Stimulated activated CD8-positive, alpha-beta memory T cell treated with anti-CD3 and anti-CD28 coated beads, Interleukin-12 subunit alpha, Interleukin-12 subunit beta, amount 100 ng/mL, for 24 hours (primary cell): ENCODE measurements around the gene RBSN.
"Not testable (repeated sequence)": the region's sequence is repeated elsewhere in the genome, so short reads cannot be mapped to it uniquely, and the experiment has no call there.

ENCODE experiments used
- DNase-seq: peaks from one replicate; pipeline ENCODE4 v3.0.0-alpha.2; 2020; ENCODE audit errors: extremely low read depth

The RBSN gene

DNA sequence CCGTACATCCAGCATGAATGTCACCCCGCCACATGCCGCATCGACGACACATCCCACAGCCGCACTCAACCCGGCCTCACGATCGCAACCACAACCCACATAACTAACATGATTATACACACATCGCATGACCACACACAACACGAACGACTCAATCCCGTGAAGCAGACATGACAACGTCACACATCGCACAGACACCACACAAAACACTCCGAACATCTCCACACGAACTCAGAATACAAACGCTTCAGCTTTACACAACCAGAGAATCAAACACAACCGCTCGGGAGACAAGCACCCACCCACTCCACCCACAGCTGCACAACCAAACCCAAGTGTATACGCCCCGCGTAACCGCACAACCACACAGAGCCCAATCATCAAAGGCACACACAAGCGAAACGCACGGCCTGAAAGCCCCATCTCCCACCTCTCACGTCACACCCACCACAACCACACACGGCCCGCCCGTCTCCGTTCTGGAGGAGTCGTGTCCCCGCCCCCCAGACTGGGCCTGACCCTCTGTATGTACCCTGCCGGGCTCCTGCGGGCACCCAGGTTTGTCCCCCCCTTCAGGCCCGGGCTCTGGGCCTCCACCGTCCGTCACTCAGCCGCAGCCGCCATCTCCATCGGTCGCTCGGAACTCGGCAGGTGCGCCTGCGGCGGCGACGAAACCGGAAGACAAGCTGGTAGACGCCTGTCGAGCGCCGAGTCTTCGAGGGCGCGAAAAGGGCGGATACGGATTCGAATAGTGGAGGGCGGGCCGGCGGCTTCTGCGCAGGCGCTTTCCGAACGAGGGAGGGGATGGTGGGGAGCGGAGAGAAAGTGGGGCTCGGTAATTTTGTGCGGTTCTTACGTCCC is at the start of gene RBSN:
Gene RBSN (minus strand): TSS at position 646 of the 861 bp plus-strand sequence. CDS start 3,028 bp downstream, outside the sequence.
- DNase-seq, result peak; percentile 89

DNA sequence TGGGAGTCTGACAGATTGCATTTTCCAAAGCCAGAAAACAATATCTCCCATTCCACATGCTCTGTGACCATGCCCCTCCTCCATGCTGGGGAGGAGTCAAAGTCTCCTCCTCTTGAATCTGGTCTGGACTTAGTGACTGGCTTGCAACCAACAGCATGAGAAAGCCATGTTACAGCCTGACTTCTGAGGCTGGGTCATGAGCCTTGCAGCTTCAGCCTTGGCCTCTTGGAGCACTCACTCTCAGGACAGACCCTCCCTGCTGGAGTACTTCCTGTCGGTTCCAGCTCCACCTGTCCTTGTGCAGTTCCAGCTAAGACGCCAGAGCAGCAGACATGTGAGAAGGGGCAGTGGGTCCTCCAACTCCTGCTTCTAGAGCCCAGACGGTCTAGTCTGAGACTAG is 49.7 kb upstream of the RBSN start:
- no peak for DNase-seq

DNA sequence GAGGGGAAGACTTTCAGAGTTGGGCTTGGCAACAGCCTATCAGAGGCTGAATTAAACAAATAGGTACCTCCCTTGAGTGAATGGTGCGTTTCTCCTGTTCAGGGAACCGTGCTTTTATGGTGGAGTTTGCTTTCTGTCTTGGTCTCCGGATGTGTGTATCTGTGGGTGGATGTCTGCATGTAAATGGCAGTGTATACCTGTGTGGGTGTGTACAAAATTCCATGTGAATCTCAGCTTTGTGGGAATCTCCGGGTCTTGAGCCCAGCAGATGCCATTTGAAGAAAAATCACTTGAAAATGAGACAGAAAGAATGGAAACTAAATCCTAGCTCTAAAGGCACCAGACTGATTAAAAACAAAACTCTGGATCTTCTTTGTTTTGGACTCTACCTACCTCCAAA is 37.9 kb upstream of the RBSN start:
- not testable (repeated sequence) for DNase-seq

GRCh38 chr3:15134968-15135367 is 36.0 kb upstream of the RBSN start:
- not testable (repeated sequence) for DNase-seq

DNA sequence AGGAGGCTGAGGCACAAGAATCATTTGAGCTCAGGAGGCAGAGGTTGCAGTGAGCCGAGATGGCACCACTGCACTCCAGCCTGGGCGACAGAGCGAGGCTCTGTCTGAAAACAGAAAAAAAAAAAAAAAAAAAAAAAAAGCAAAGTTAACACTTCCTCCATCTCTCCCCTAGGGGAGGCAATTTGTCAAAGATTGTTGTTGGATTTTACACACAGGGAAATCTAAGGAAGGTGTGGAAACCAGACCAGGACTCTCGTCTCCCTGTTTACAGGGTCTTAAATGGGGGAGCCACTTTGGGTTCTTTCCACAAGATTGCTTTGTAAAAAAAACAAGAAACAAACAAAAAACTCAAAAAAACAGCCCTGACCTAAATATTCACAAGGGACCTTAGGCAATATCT is 29.5 kb upstream of the RBSN start:
- DNase-seq, result not testable (repeated sequence)

DNA sequence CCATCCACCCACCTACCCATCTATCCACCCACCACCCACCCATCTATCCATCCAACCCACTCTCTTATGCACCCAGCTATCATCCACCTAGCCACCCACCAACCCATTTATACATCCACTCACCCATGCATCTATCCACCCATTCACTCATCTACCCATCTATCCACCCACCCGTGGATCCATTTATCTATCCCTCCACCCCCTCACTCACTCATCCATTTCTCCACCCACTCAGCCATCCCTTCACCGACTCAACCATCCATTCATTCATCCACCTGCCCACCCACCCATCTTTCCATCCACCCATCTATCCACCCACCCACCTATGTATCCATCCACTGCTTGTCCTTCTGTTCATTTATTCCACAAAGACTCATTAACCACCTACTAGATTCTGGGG is 28.0 kb upstream of the RBSN start:
- DNase-seq, result not testable (repeated sequence)

GRCh38 chr3:15122398-15122797 is 23.4 kb upstream of the RBSN start:
- DNase-seq, result no peak

GRCh38 chr3:15121936-15122335 is 23.0 kb upstream of the RBSN start:
- no peak for DNase-seq

- no peak for DNase-seq
These were observed 22.0 kb upstream of the RBSN start for GRCh38 chr3:15120986-15121385.

- DNase-seq, result no peak
These were observed 18.1 kb upstream of the RBSN start for GRCh38 chr3:15117011-15117410.

- no peak for DNase-seq
These were observed 17.2 kb upstream of the RBSN start for GRCh38 chr3:15116032-15116669.

DNA sequence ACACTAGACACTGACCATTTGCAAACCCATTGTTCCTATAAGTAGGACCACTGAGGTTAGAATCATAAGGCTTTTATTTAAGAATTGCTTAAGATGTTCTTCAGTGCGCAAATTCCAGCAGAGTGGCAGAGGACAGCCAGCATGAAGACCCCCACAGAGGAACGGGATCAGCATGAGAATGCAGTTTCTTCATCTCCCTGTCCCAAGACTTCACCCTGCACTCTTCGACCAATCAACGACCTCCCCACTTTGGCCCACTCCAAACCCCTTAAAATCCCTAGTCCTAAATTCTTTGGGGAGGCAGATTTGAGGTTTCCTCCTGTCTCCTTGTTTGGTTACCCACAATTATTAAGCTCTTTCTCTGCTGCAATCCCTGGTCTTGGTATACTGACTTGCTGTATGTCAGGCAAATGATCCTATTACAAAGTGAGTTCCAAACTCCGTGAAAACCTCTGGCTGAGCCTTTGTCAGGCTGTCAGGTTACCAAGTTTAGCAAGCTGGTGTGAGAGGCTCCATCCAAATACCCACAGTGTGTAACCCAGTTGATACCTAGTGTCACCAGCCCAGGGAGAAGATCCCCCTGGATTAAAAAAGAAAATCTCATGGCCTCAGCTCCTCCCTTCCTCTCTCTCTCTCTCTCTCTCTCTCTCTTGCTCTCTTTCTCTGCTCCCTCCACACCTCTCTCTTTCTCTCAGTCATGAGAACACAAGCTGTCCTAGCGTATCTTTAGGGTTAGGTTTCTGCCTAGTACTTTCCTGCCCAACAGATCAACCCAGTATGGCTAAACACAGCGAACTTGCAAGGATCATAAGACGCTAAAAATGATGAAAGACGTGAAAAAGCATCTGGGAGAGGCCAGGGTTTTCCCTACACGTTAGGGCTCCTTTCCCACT is 15.8 kb upstream of the RBSN start:
- no peak for DNase-seq

- DNase-seq, result no peak
These were observed 14.9 kb upstream of the RBSN start for GRCh38 chr3:15113884-15114283.

DNA sequence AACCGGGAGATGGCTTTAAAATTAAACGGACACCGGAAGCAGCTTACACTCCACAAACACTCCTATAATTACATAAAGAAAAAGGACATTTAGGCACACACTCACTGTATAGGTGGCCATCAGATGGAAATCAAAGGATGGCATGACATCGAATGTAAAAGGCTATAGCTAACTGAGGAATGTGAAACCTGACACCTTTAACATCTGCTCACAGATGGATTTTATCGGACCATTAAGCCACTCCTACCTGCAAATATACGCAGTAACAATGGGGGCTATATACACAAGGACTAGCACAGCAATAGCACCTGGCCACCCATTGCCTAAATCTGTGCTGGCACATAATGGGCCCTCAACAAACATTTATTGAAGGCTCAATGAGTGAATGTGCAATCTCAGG is 14.5 kb upstream of the RBSN start:
- no peak for DNase-seq

- DNase-seq, result no peak
These were observed 13.1 kb upstream of the RBSN start for GRCh38 chr3:15112011-15112410.

DNA sequence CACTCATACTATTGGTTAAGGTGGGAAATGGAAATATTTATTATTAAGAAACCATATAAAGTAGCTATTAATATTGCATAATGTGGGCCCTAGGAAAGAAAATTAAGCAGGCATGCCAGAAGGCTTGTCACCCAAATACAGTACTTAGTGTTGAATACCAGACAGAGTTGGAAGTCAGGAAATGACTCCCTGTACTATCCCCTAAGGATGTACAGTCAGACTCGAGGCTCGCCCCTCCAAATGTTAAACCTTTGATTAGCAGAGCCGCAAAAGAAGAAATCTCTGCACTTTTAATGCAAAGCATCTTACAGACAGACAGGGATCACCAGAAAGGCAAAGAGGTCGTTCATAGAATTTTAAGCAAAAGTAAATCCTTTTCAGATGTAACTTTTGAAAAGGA is 11.3 kb upstream of the RBSN start:
- DNase-seq, result no peak

DNA sequence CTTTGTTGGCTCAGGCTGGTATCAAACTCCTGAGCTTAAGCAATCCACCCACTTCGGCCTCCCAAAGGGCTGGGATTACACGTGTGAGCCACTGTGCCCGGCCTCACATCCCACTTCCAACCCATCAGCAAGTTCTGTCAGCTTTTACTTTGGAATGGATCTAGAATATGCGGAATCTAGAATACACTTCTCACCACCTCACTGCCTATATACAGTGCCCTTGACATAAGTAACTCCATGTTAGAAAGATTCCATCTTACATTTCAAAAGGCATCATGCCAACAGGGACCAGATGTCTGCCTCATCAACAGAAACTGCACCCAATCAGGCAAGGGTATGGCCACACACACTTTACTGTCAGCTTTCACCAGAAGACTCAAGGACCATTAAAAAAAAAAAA is 9.9 kb upstream of the RBSN start:
- no peak for DNase-seq

- peak; percentile 36 for DNase-seq
These were observed 9.2 kb upstream of the RBSN start for GRCh38 chr3:15108082-15108545.

- DNase-seq, result no peak
These were observed 8.4 kb upstream of the RBSN start for GRCh38 chr3:15107075-15107947.

- DNase-seq, result no peak
These were observed 3.9 kb upstream of the RBSN start for GRCh38 chr3:15102836-15103235.

- no peak for DNase-seq
These were observed 3.3 kb upstream of the RBSN start for GRCh38 chr3:15102256-15102655.
